Prostate gland (tissue), 2 donors: ENCODE results near the gene FBXW2.

Experiments
- POLR2A ChIP-seq: fragments of 450-650 bp; IDR thresholded peaks from one replicate; pipeline ENCODE4 v1.6.1; 2016; ENCODE audit warnings: antibody characterized with exemption, mild to moderate bottlenecking
- POLR2AphosphoS5 ChIP-seq: sonication (generic); formaldehyde crosslinking; IDR thresholded peaks from one replicate; pipeline ENCODE4 v1.6.1; 2017; ENCODE audit warnings: antibody characterized with exemption
- TF ChIP-seq, protein P1 (sequence below), 4 experiments: fragments of 200-600 bp in 2 of 4; fragments of 450-650 bp in 2 of 4; sonication (generic) in 2 of 4; IDR thresholded peaks; 1 replicate in 3 of 4; 2 replicates in 1 of 4; pipeline ENCODE4 v1.5.1; 2016 to 2019; ENCODE audit warnings: antibody characterized with exemption in 4 of 4, mild to moderate bottlenecking in 2 of 4, moderate library complexity in 2 of 4

DNA sequence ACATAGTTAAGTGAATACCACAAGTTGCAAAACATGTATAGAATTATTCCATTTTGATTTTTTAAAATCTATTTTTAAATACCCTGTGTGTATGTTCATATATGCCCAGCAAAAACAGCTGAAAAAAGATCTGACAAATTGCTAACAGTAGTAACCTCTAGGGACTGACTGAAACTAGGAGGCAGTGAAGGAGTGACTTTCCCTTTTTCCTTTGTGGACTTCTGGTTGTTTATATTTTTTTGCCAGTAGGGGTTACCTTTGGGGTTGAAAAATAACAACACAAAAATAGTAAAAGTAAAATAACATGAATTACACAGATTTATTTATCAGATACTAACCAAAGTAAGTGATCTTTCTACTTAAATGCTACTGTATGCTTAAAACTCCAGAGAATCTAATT lies 81.9 kb downstream of the FBXW2 start:
- TF ChIP-seq, protein P1, sequence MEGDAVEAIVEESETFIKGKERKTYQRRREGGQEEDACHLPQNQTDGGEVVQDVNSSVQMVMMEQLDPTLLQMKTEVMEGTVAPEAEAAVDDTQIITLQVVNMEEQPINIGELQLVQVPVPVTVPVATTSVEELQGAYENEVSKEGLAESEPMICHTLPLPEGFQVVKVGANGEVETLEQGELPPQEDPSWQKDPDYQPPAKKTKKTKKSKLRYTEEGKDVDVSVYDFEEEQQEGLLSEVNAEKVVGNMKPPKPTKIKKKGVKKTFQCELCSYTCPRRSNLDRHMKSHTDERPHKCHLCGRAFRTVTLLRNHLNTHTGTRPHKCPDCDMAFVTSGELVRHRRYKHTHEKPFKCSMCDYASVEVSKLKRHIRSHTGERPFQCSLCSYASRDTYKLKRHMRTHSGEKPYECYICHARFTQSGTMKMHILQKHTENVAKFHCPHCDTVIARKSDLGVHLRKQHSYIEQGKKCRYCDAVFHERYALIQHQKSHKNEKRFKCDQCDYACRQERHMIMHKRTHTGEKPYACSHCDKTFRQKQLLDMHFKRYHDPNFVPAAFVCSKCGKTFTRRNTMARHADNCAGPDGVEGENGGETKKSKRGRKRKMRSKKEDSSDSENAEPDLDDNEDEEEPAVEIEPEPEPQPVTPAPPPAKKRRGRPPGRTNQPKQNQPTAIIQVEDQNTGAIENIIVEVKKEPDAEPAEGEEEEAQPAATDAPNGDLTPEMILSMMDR (IDR thresholded peaks at IDR 0.05), result peak in 2 of 4 experiments; percentile 15 to 18
- TF ChIP-seq POLR2A, result no peak
- TF ChIP-seq POLR2AphosphoS5, result no peak
